Peyer's patch (tissue), 4 donors: ENCODE measurements around the gene PDZD7. TPM values are rescaled to one million over a fixed set of nuclear protein-coding genes. Genes with fewer than 3 reads are reported as not detected.

Experiments
- DNase-seq, 3 donors: peaks; one replicate each; pipeline ENCODE4 v3.0.0-alpha.2; 2017 to 2019
- H3K27ac ChIP-seq, 4 donors: fragments of 200-600 bp; sonication (generic); one replicate each; pipeline ENCODE4 v1.5.1; 2016 to 2019
- H3K27me3 ChIP-seq, 2 donors: fragments of 200-600 bp; sonication (generic); one replicate each; pipeline ENCODE4 v1.5.1; 2019
- H3K36me3 ChIP-seq, 3 donors: fragments of 200-600 bp; sonication (generic); one replicate each; pipeline ENCODE4 v1.5.1; 2016 to 2019
- H3K4me1 ChIP-seq, 4 donors: fragments of 200-600 bp; sonication (generic); one replicate each; pipeline ENCODE4 v1.5.1; 2016 to 2019
- H3K4me3 ChIP-seq, 4 donors: fragments of 200-600 bp; sonication (generic); 1 replicate in 3 of 4; 2 replicates in 1 of 4; pipeline ENCODE4 v1.5.1; 2016 to 2019; ENCODE audit warnings: mild to moderate bottlenecking in 1 of 4
- H3K9me3 ChIP-seq, 4 donors: fragments of 200-600 bp; sonication (generic); one replicate each; pipeline ENCODE4 v1.5.1; 2016 to 2019; ENCODE audit warnings: mild to moderate bottlenecking in 1 of 4
- POLR2A ChIP-seq, 2 donors: fragments of 450-650 bp; IDR thresholded peaks; one replicate each; pipeline ENCODE4 v1.5.1; 2017; ENCODE audit warnings: antibody characterized with exemption in 2 of 2, mild to moderate bottlenecking in 2 of 2, moderate library complexity in 2 of 2
- total RNA-seq, 4 donors: library from RNA; depleted of rRNA; stranded (reverse); fragments of >200 nt; gene quantifications; one replicate each; pipeline ENCODE4 v1.1.0, GENCODE V29; 2016
- TF ChIP-seq, protein P1 (sequence below), 6 experiments: fragments of 450-650 bp in 4 of 6; fragments of 200-600 bp in 2 of 6; sonication (generic) in 1 of 6; IDR thresholded peaks; one replicate each; pipeline ENCODE4 v1.5.1; 2017 to 2019; ENCODE audit warnings: antibody characterized with exemption in 6 of 6, mild to moderate bottlenecking in 3 of 6, moderate library complexity in 1 of 6

PDZD7 gene
- total RNA-seq, 4 donors from 2014 or later: 0.83 to 58.7 (median 51.3) TPM

DNA sequence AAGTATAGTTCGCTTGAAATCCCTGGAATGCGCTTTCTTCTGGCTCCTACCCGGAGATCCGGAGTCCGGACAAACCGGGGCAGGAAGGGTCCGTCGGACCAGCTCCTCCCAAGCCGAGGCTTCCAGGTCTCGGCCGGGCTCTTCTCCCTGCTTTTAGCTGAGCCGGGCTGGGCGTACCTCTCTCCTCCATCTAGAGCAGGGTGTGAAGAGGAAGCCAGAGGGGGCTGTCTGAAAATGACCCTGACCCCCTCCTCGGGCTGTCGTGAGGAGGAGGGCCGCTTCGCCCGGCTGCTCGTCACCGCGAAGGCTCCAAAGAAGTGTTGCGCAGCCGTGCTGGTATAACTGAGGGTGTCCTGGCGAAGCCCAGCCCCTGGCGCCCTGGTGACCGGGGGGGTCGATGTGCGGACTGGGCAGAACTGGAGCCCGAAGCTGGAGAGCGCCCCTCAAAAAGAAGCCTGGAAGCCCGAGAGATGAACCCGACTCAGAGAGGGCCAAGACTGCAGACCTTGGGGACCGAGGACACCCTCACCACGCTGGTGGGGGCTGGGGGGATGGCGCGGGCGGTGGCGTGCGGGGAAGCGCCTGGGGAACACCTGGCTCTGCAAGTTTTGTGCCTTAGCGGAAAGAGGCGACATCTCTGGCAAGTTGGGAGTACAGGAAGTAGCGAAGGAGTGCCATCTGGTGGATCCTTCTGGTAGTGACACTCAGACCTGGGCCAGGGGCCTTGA, 36.6 kb upstream of the PDZD7 start:
- no peaks in the 10 kb centered on the region for H3K27me3 ChIP-seq
- peak; percentile 74 to 92 (median 76) for DNase-seq
- no peaks in the 10 kb centered on the region for H3K36me3 ChIP-seq
- H3K4me1 ChIP-seq: peaks cover 0 to 57% (median 28%) of the 10 kb centered on the region in 4 donors
- peak in 1 of 2 donors; percentile 37 for TF ChIP-seq POLR2A (IDR thresholded peaks at IDR 0.05)
- TF ChIP-seq, protein P1, sequence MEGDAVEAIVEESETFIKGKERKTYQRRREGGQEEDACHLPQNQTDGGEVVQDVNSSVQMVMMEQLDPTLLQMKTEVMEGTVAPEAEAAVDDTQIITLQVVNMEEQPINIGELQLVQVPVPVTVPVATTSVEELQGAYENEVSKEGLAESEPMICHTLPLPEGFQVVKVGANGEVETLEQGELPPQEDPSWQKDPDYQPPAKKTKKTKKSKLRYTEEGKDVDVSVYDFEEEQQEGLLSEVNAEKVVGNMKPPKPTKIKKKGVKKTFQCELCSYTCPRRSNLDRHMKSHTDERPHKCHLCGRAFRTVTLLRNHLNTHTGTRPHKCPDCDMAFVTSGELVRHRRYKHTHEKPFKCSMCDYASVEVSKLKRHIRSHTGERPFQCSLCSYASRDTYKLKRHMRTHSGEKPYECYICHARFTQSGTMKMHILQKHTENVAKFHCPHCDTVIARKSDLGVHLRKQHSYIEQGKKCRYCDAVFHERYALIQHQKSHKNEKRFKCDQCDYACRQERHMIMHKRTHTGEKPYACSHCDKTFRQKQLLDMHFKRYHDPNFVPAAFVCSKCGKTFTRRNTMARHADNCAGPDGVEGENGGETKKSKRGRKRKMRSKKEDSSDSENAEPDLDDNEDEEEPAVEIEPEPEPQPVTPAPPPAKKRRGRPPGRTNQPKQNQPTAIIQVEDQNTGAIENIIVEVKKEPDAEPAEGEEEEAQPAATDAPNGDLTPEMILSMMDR (IDR thresholded peaks at IDR 0.05): peak; percentile 82 to 94 (median 92)
- no peaks in the 10 kb centered on the region for H3K9me3 ChIP-seq
- peak overlapping the region; percentile 50 to 73 (median 59) for H3K4me3 ChIP-seq
- H3K27ac ChIP-seq: peak overlapping the region; percentile 32 to 95 (median 86)

DNA sequence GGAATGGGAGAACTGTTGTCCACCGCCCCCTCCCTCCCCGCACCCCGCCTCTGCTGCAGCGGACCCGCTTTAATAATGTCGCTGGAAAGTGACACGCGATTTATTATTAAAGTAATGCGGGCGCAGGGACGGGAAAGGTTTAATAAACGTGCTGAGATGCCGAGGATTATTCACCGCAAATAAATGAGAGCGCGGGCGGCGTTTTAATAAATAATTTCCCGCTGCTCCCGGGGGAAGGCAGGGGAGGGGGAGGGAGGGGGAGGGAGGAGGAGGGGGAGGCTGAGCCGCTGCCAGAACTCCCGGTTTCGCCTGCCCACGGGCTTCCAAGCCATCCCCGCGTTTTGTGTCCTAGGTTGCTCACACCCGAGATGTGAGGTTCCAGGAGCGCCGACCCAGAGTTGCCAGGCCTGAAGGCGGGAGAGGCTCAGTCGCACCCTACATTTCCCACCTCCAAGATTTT, 36.0 kb upstream of the PDZD7 start:
- peak in 1 of 3 donors; percentile 17 for DNase-seq
- TF ChIP-seq, protein P1 (IDR thresholded peaks at IDR 0.05): no peak
- no peak for TF ChIP-seq POLR2A (IDR thresholded peaks at IDR 0.05)
- Histone ChIP-seq H3K4me1 (peaks cover 0 to 61% (median 31%) of the 10 kb centered on the region in 4 donors), H3K4me3 (peak overlapping the region; percentile 50 to 73 (median 59)), H3K9me3 (no peaks in the 10 kb centered on the region), H3K36me3 (no peaks in the 10 kb centered on the region), H3K27me3 (no peaks in the 10 kb centered on the region), H3K27ac (peak overlapping the region; percentile 32 to 95 (median 86))

GRCh38 chr10:101066146-101066895, 35.4 kb upstream of the PDZD7 start:
- peak; percentile 61 to 94 (median 92) for DNase-seq
- Histone ChIP-seq H3K9me3 (no peaks in the 10 kb centered on the region), H3K36me3 (no peaks in the 10 kb centered on the region), H3K27me3 (no peaks in the 10 kb centered on the region), H3K4me3 (peak overlapping the region; percentile 50 to 73 (median 59)), H3K27ac (peak overlapping the region; percentile 33 to 95 (median 86)), H3K4me1 (peaks cover 0 to 63% (median 34%) of the 10 kb centered on the region in 4 donors)
- TF ChIP-seq, protein P1 (IDR thresholded peaks at IDR 0.05): peak in 5 of 6 experiments; percentile 22 to 64 (median 51)
- peak; percentile 88 to 91 for TF ChIP-seq POLR2A (IDR thresholded peaks at IDR 0.05)

DNA sequence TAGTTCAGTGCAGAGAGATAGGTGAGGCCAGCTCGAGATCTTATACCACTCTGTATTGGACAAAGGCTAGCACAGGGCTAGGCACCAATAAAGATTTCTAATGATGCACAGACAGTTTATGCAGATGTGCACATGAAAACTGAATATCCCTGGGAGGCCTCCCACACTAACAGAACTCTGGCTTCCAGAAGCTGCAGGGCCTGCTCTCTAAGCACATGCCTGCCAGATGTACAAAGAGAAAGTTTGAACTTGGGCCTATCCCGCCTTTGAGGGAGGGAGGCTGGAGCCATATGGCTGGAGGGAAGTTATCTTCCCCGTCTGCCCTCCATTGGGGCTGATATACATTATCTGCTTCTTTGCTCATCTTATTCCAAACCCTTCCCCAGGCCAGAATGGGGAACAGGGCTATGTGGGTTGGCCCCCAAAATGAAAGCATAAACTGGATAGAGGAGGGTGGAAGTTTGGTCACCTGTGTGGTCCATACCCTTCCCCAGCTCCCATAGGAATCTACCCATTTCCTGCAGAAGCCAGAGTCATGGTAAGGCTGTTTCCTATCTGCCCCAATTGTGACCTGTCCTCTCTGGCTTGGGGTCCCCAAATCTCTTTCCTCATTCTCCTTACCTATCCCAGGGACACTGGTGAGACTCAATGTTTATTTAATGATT, 34.7 kb upstream of the PDZD7 start:
- Histone ChIP-seq H3K4me3 (peak overlapping the region in 2 of 4 donors; percentile 56 to 62), H3K27ac (peak overlapping the region; percentile 33 to 95 (median 86)), H3K9me3 (no peaks in the 10 kb centered on the region), H3K36me3 (no peaks in the 10 kb centered on the region), H3K27me3 (no peaks in the 10 kb centered on the region), H3K4me1 (peaks cover 0 to 64% (median 37%) of the 10 kb centered on the region in 4 donors)
- TF ChIP-seq POLR2A (IDR thresholded peaks at IDR 0.05): no peak
- TF ChIP-seq, protein P1 (IDR thresholded peaks at IDR 0.05): no peak
- no peak for DNase-seq

- peak overlapping the region in 2 of 4 donors; percentile 90 to 95 for H3K27ac ChIP-seq
- peaks cover 0 to 68% (median 37%) of the 10 kb centered on the region in 4 donors for H3K4me1 ChIP-seq
- no peaks in the 10 kb centered on the region for H3K36me3 ChIP-seq
- DNase-seq: no peak
- no peaks in the 10 kb centered on the region for H3K27me3 ChIP-seq
- H3K9me3 ChIP-seq: no peaks in the 10 kb centered on the region
- TF ChIP-seq, protein P1 (IDR thresholded peaks at IDR 0.05): no peak
- TF ChIP-seq POLR2A (IDR thresholded peaks at IDR 0.05): no peak
- no peak overlapping the region for H3K4me3 ChIP-seq
These were observed 33.6 kb upstream of the PDZD7 start for GRCh38 chr10:101064415-101065030.
